GM21360 (cell line): ENCODE data around the gene ELSPBP1.
"Not testable (repeated sequence)": the region's sequence is repeated elsewhere in the genome, so short reads cannot be mapped to it uniquely, and the experiment has no call there.

Source experiments
- ATAC-seq: cut with Tn5 transposase; IDR thresholded peaks from one replicate; pipeline ENCODE4 v1.9.1; 2021; ENCODE audit warnings: mild to moderate bottlenecking, moderate library complexity; ENCODE audit not compliant: unreplicated experiment

The ELSPBP1 gene

GRCh38 chr19:48041877-48042580 lies 47.6 kb downstream of the ELSPBP1 start:
- no peak for ATAC-seq

GRCh38 chr19:48043675-48044258 lies 49.3 kb downstream of the ELSPBP1 start, which contains the start of gene CABP5:
Gene CABP5 (minus strand): TSS chr19:48044079. CDS start chr19:48043922, 157 bp downstream.
- ATAC-seq: no peak

- ATAC-seq: no peak
Measured at GRCh38 chr19:48044561-48044960, 50.1 kb downstream of the ELSPBP1 start.

- no peak for ATAC-seq
Measured at GRCh38 chr19:48051335-48052033, 57.1 kb downstream of the ELSPBP1 start.

GRCh38 chr19:48053076-48053475 lies 58.6 kb downstream of the ELSPBP1 start:
- ATAC-seq: no peak

- no peak for ATAC-seq
Measured at GRCh38 chr19:48053856-48054255, 59.4 kb downstream of the ELSPBP1 start.

- ATAC-seq: no peak
Measured at GRCh38 chr19:48059331-48059730, 64.9 kb downstream of the ELSPBP1 start.

GRCh38 chr19:48060381-48060780 lies 65.9 kb downstream of the ELSPBP1 start:
- no peak for ATAC-seq

- no peak for ATAC-seq
Measured at GRCh38 chr19:48061401-48062344, 67.2 kb downstream of the ELSPBP1 start.

GRCh38 chr19:48064509-48064908 lies 70.1 kb downstream of the ELSPBP1 start:
- no peak for ATAC-seq

GRCh38 chr19:48069435-48069834 lies 75.0 kb downstream of the ELSPBP1 start:
- no peak for ATAC-seq

GRCh38 chr19:48070177-48070769 lies 75.8 kb downstream of the ELSPBP1 start:
- not testable (repeated sequence) for ATAC-seq
